Trophoblast cell (in vitro differentiated cells and primary cell): ENCODE measurements around the gene MRPS11.
"Not testable (repeated sequence)": the region's sequence is repeated elsewhere in the genome, so short reads cannot be mapped to it uniquely, and the experiment has no call there.

ENCODE experiments used
- DNase-seq, 2 donors: peaks; one replicate each; pipeline ENCODE4 v3.0.0-alpha.2; 2016
- H2AFZ ChIP-seq: 2 replicates; pipeline ENCODE4 v1.6.1; 2013; ENCODE audit warnings: low read length, moderate library complexity, mild to moderate bottlenecking; ENCODE audit not compliant: insufficient read depth, poor library complexity
- H2AK5ac ChIP-seq: 2 replicates; pipeline ENCODE4 v1.6.1; 2013; ENCODE audit warnings: mild to moderate bottlenecking, low read length
- H2BK120ac ChIP-seq: 2 replicates; pipeline ENCODE4 v1.6.1; 2013; ENCODE audit warnings: low read length, mild to moderate bottlenecking, moderate library complexity; ENCODE audit not compliant: insufficient read depth, poor library complexity
- H2BK12ac ChIP-seq: 2 replicates; pipeline ENCODE4 v1.6.1; 2013; ENCODE audit warnings: mild to moderate bottlenecking, low read length, moderate library complexity
- H2BK5ac ChIP-seq: 2 replicates; pipeline ENCODE4 v1.6.1; 2013; ENCODE audit warnings: low read length, low read depth, moderate library complexity, mild to moderate bottlenecking; ENCODE audit not compliant: poor library complexity
- H3K14ac ChIP-seq: 2 replicates; pipeline ENCODE4 v1.6.1; 2013; ENCODE audit warnings: mild to moderate bottlenecking, low read length
- H3K18ac ChIP-seq: 2 replicates; pipeline ENCODE4 v1.6.1; 2013; ENCODE audit warnings: mild to moderate bottlenecking, low read length
- H3K23ac ChIP-seq: 2 replicates; pipeline ENCODE4 v1.6.1; 2013; ENCODE audit warnings: low read length
- H3K27ac ChIP-seq: 2 replicates; pipeline ENCODE4 v1.5.1; 2013; ENCODE audit warnings: low read depth, mild to moderate bottlenecking, inconsistent platforms, low read length, moderate library complexity
- H3K27me3 ChIP-seq: 2 replicates; pipeline ENCODE4 v1.6.1; 2013; ENCODE audit warnings: inconsistent platforms, mild to moderate bottlenecking, low read length, moderate library complexity; ENCODE audit not compliant: insufficient read depth
- H3K36me3 ChIP-seq, 2 experiments: 1 replicate in 1 of 2; 2 replicates in 1 of 2; pipeline ENCODE4 v1.6.1; 2013; ENCODE audit warnings: low read length in 2 of 2, mild to moderate bottlenecking in 2 of 2, moderate library complexity in 1 of 2; ENCODE audit not compliant: insufficient read depth in 2 of 2, control insufficient read depth in 1 of 2
- H3K4ac ChIP-seq: 2 replicates; pipeline ENCODE4 v1.6.1; 2013; ENCODE audit warnings: low read depth, mild to moderate bottlenecking, low read length, moderate library complexity
- H3K4me1 ChIP-seq, 2 experiments: 1 replicate in 1 of 2; 2 replicates in 1 of 2; pipeline ENCODE4 v1.6.1; 2013; ENCODE audit warnings: low read length in 2 of 2, mild to moderate bottlenecking in 2 of 2, moderate library complexity in 1 of 2; ENCODE audit not compliant: insufficient read depth in 2 of 2, control insufficient read depth in 1 of 2
- H3K4me2 ChIP-seq: 2 replicates; pipeline ENCODE4 v1.6.1; 2013; ENCODE audit warnings: inconsistent platforms, mild to moderate bottlenecking, low read length, moderate library complexity
- H3K4me3 ChIP-seq: 2 replicates; pipeline ENCODE4 v1.5.1; 2013; ENCODE audit warnings: mild to moderate bottlenecking, low read depth, low read length, inconsistent platforms
- H3K79me1 ChIP-seq: one replicate; pipeline ENCODE4 v1.6.1; 2013; ENCODE audit warnings: low read length
- H3K79me2 ChIP-seq: 2 replicates; pipeline ENCODE4 v1.6.1; 2013; ENCODE audit warnings: low read length, mild to moderate bottlenecking; ENCODE audit not compliant: control insufficient read depth, insufficient read depth, poor library complexity
- H3K9ac ChIP-seq: 2 replicates; pipeline ENCODE4 v1.6.1; 2013; ENCODE audit warnings: mild to moderate bottlenecking, low read length
- H3K9me3 ChIP-seq: 2 replicates; pipeline ENCODE4 v1.6.1; 2013; ENCODE audit warnings: low read depth, mild to moderate bottlenecking, control low read depth, inconsistent platforms, low read length; ENCODE audit not compliant: insufficient read depth
- H4K12ac ChIP-seq: 2 replicates; pipeline ENCODE4 v1.6.1; 2013; ENCODE audit warnings: low read depth, mild to moderate bottlenecking, low read length, moderate library complexity
- H4K8ac ChIP-seq: 2 replicates; pipeline ENCODE4 v1.6.1; 2013; ENCODE audit warnings: low read depth, mild to moderate bottlenecking, low read length, moderate library complexity
- H4K91ac ChIP-seq: one replicate; pipeline ENCODE4 v1.6.1; 2013; ENCODE audit warnings: low read depth, mild to moderate bottlenecking, low read length, moderate library complexity
- WGBS: extraction: QIAGEN DNeasy Blood & Tissue Kit; methylation state at CpG from one replicate; pipeline ENCODE4 v1.1.7; 2013; ENCODE audit warnings: missing lambda C conversion rate; ENCODE audit not compliant: insufficient read length, insufficient coverage; ENCODE audit errors: extremely low coverage; 5-methylcytosine and 5-hydroxymethylcytosine counted together

Gene MRPS11

GRCh38 chr15:88472225-88472624 is 4.7 kb downstream of the MRPS11 start:
- H3K9ac ChIP-seq = no peak overlapping the region
- peaks cover 2 to 5% of the 10 kb centered on the region in 2 experiments for H3K4me1 ChIP-seq
- no peak overlapping the region for H3K4me2 ChIP-seq
- H2BK12ac ChIP-seq = no peak overlapping the region
- no peak overlapping the region for H4K12ac ChIP-seq
- no peak overlapping the region for H2AK5ac ChIP-seq
- no peak overlapping the region for H4K8ac ChIP-seq
- H3K79me1 ChIP-seq = peaks cover 7% of the 10 kb centered on the region
- H3K27ac ChIP-seq = no peak overlapping the region
- no peak overlapping the region for H2AFZ ChIP-seq
- peaks cover 4% of the 10 kb centered on the region for H3K79me2 ChIP-seq
- no peak overlapping the region for H3K4ac ChIP-seq
- peaks cover 12 to 30% of the 10 kb centered on the region in 2 experiments for H3K36me3 ChIP-seq
- no peak overlapping the region for H2BK120ac ChIP-seq
- H4K91ac ChIP-seq = no peak overlapping the region
- H3K14ac ChIP-seq = no peak overlapping the region
- H3K27me3 ChIP-seq = no peaks in the 10 kb centered on the region
- no peaks in the 10 kb centered on the region for H3K9me3 ChIP-seq
- H3K4me3 ChIP-seq = no peak overlapping the region
- H3K18ac ChIP-seq = no peak overlapping the region
- H3K23ac ChIP-seq = no peak overlapping the region
- no CpG with 5 or more reads among the region's 4 CpGs for WGBS
- H2BK5ac ChIP-seq = no peak overlapping the region
- DNase-seq = no peak

DNA sequence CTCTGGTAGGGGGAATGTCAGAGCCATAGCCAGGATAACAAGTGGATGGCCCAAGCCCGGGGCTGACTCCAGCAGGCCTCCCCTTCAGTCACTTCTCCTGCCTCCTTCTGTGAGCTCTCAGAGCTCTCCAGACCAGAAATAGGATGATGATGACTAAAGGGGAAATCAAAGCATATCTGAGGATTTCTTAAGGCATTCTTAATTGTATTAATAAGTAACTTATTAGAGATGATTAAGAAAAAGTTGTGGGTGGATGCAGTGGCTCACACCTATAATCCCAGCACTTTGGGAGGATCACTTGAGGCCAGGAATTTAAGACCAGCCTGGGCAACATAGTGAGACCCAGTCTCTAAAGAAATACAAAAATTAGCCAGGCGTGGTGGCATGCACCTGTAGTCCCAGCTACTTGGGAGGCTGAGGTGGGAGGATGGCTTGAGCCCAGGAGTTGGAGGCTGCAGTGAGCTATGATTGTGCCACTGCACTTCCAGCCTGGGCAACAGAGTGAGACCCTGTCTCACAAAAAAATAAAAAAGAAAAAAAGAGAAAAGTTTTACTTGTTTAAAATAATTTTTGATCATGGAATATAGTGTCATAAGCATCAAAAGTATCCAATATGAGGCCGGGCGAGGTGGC is 6.3 kb downstream of the MRPS11 start:
- not testable (repeated sequence) for H3K27ac ChIP-seq, H4K91ac ChIP-seq, H3K14ac ChIP-seq, H3K23ac ChIP-seq, H3K4me1 ChIP-seq, H4K12ac ChIP-seq, H3K4ac ChIP-seq, H3K9me3 ChIP-seq, H3K4me2 ChIP-seq, H4K8ac ChIP-seq, H3K4me3 ChIP-seq, H3K18ac ChIP-seq, H2BK12ac ChIP-seq, H2BK120ac ChIP-seq, DNase-seq, H3K79me1 ChIP-seq, H3K27me3 ChIP-seq, H2AFZ ChIP-seq, H3K9ac ChIP-seq, H2BK5ac ChIP-seq, H3K79me2 ChIP-seq, H2AK5ac ChIP-seq
- WGBS = no CpG with 5 or more reads among the region's 4 CpGs
- H3K36me3 ChIP-seq = peaks cover 20 to 38% of the 10 kb centered on the region in 2 experiments

DNA sequence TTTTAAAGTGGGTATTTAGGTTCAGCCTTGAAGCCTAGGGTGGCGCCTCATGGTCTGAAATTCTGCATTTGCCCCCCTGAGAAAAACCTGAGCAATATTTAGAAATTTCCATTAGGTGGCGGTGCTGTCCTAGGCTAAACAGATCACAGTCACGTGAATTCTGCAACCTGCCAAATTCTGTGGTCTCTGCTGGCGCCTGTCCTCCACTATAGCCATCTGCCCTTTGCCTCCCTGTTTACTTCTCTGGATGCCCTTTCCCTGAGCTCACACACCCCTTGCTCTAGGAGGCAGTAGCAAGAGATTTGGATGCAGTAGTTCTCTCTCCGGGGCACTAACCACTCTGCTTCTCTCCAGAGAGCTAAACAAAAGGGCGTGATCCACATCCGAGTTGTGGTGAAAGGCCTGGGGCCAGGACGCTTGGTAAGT is 9.1 kb downstream of the MRPS11 start:
- Histone ChIP-seq H4K91ac (peak overlapping the region; percentile 5), H3K18ac (no peak overlapping the region), H2BK5ac (no peak overlapping the region), H3K9me3 (no peaks in the 10 kb centered on the region), H4K8ac (no peak overlapping the region), H3K79me2 (no peaks in the 10 kb centered on the region), H2AFZ (no peak overlapping the region), H3K4me3 (no peak overlapping the region), H3K27ac (no peak overlapping the region), H2AK5ac (no peak overlapping the region), H2BK120ac (no peak overlapping the region), H3K23ac (no peak overlapping the region), H3K4ac (no peak overlapping the region), H3K4me2 (no peak overlapping the region), H2BK12ac (no peak overlapping the region), H3K79me1 (no peaks in the 10 kb centered on the region), H3K9ac (no peak overlapping the region), H3K27me3 (no peaks in the 10 kb centered on the region), H3K4me1 (peaks cover 0 to 3% of the 10 kb centered on the region in 2 experiments), H4K12ac (no peak overlapping the region), H3K36me3 (peaks cover 20 to 36% of the 10 kb centered on the region in 2 experiments), H3K14ac (no peak overlapping the region)
- DNase-seq = peak; percentile 21 to 65
- no CpG with 5 or more reads among the region's 8 CpGs for WGBS

- Histone ChIP-seq H3K9me3 (no peaks in the 10 kb centered on the region), H3K9ac (no peak overlapping the region), H3K79me1 (no peaks in the 10 kb centered on the region), H2BK12ac (no peak overlapping the region), H3K14ac (no peak overlapping the region), H3K4ac (no peak overlapping the region), H3K4me1 (peaks cover 0 to 3% of the 10 kb centered on the region in 2 experiments), H2AFZ (no peak overlapping the region), H3K79me2 (no peaks in the 10 kb centered on the region), H3K4me3 (no peak overlapping the region), H3K27me3 (no peaks in the 10 kb centered on the region), H3K27ac (no peak overlapping the region), H4K8ac (no peak overlapping the region), H4K91ac (no peak overlapping the region), H3K23ac (no peak overlapping the region), H3K4me2 (no peak overlapping the region), H3K36me3 (peaks cover 20 to 36% of the 10 kb centered on the region in 2 experiments), H2BK120ac (no peak overlapping the region), H2BK5ac (no peak overlapping the region), H4K12ac (no peak overlapping the region), H2AK5ac (no peak overlapping the region), H3K18ac (no peak overlapping the region)
- DNase-seq = no peak
- no CpG with 5 or more reads among the region's 7 CpGs for WGBS
Observed at GRCh38 chr15:88477126-88477525, 9.6 kb downstream of the MRPS11 start.
